Astrocyte of the cerebellum (primary cell): ENCODE results near the gene NOX4.
"Not testable (repeated sequence)": the region's sequence is repeated elsewhere in the genome, so short reads cannot be mapped to it uniquely, and the experiment has no call there.

ENCODE experiments used
- DNase-seq: peaks from one replicate; pipeline ENCODE4 v3.0.0-alpha.2; 2011; ENCODE audit warnings: low read depth
- H3K4me3 ChIP-seq: 2 replicates; pipeline ENCODE4 v1.5.1; 2011; ENCODE audit warnings: mild to moderate bottlenecking, low read depth, low read length, moderate library complexity
- in situ Hi-C: cut with HindIII; loops from 2 replicates; pipeline ENCODE4 v1.10.0; 2017; ENCODE audit warnings: low sequenced_read_pairs
- TF ChIP-seq, protein P1 (sequence below): IDR thresholded peaks from 2 replicates; pipeline ENCODE4 v1.5.1; 2012; ENCODE audit warnings: low read length, low read depth, moderate library complexity, mild to moderate bottlenecking; ENCODE audit errors: missing control alignments

The NOX4 gene

DNA sequence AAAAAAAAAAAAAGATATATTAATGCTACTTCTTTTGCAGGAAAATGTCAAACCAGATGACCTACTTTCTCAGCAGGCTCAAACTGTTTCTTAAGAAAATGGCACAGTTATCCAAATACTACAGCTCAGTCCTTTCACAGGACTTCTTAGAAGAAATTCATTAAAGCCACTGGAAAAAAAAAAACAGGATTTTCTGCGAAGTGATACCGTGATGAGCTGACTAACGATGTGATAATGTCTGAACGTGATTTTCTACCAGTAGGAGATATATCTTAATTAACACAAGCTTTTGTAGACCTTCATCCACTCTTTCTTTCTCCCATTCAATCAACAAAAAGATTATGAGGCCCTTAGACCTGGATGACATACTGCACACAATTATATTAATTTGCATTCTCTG lies 132.4 kb downstream of the NOX4 start:
- DNase-seq, result no peak
- H3K4me3 ChIP-seq, result no peak overlapping the region
- in situ Hi-C loops, result no loop called here
- TF ChIP-seq, protein P1, sequence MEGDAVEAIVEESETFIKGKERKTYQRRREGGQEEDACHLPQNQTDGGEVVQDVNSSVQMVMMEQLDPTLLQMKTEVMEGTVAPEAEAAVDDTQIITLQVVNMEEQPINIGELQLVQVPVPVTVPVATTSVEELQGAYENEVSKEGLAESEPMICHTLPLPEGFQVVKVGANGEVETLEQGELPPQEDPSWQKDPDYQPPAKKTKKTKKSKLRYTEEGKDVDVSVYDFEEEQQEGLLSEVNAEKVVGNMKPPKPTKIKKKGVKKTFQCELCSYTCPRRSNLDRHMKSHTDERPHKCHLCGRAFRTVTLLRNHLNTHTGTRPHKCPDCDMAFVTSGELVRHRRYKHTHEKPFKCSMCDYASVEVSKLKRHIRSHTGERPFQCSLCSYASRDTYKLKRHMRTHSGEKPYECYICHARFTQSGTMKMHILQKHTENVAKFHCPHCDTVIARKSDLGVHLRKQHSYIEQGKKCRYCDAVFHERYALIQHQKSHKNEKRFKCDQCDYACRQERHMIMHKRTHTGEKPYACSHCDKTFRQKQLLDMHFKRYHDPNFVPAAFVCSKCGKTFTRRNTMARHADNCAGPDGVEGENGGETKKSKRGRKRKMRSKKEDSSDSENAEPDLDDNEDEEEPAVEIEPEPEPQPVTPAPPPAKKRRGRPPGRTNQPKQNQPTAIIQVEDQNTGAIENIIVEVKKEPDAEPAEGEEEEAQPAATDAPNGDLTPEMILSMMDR, result no peak

DNA sequence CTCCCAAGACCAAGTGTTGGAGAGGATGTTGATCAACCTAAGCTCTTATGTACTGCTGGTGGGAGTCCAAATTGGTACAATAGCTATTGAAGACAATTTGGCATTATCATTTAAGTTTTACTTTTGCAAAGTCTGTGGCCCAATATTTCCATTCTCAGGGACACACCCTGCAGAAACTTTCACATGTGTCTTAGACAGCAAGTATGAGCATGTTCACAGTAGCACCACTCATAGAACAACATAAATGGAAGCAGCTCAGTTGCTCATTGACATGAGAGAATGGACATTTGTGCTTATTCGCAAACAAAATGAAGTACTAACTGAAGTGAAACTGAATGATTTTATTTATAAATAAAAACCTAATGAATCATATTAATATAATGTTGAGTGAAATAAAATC lies 135.5 kb downstream of the NOX4 start:
- in situ Hi-C loops, result no loop called here
- no peak for DNase-seq
- H3K4me3 ChIP-seq, result no peak overlapping the region
- TF ChIP-seq, protein P1, result no peak

DNA sequence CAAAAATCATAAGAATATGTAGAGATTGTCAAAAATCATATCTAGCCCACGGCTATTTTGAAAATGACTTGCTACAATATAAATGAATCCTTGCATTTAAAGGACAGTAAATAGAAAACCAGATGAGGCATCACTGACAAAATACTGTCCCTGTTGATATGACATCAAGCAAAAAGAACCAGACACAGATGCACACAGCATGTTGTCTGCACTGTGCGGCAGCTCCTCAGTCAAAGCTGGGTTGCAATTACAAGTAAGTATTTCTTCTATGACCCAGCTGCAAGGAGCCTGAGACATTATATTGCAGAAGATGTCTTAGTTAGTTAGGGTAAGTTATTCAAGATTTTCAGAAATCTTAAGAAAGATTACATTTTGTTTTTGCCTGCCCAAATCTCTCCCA lies 136.7 kb downstream of the NOX4 start:
- in situ Hi-C loops, H3K4me3 ChIP-seq, DNase-seq: not testable (repeated sequence)

DNA sequence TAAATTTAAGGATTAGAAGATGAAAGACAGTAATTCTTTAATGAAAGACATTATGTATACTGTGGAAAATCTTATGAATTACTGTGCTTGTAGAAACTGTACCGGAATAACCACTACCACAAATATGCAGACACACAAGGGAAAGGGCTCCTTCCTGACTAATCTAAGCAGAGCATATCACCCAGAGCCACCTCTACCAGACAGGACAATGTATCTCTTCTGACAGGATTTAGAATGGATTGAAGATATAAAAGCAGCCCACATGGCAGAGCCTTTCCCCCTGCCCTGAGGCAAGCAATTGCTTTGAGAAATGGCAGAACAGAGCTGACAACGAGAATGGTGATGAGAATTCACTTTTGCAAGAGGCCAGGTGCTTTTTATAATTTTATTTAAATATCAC lies 144.1 kb downstream of the NOX4 start:
- no peak for DNase-seq
- TF ChIP-seq, protein P1, result no peak
- in situ Hi-C loops, result no loop called here
- H3K4me3 ChIP-seq, result no peak overlapping the region

DNA sequence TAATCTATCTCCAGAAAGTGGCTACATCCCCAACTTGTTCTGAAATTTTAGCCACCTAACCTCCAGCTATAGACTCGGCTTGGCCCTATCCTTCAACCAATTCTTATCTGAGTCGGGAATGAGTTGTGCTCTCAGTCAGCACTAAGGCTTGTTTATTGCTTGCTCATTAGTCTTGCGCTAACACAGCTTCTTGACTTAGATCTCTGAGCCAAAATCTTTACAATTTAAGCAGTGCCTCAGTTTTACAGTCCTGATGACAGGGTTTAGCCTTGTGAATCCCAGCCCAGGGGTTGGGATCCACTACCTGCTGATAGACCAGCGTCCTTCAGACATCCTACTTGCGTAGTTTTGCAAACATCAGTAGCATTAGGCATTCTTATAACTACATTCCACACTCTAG lies 144.6 kb downstream of the NOX4 start:
- in situ Hi-C loops, result no loop called here
- H3K4me3 ChIP-seq, result no peak overlapping the region
- DNase-seq, result no peak
- TF ChIP-seq, protein P1, result no peak

DNA sequence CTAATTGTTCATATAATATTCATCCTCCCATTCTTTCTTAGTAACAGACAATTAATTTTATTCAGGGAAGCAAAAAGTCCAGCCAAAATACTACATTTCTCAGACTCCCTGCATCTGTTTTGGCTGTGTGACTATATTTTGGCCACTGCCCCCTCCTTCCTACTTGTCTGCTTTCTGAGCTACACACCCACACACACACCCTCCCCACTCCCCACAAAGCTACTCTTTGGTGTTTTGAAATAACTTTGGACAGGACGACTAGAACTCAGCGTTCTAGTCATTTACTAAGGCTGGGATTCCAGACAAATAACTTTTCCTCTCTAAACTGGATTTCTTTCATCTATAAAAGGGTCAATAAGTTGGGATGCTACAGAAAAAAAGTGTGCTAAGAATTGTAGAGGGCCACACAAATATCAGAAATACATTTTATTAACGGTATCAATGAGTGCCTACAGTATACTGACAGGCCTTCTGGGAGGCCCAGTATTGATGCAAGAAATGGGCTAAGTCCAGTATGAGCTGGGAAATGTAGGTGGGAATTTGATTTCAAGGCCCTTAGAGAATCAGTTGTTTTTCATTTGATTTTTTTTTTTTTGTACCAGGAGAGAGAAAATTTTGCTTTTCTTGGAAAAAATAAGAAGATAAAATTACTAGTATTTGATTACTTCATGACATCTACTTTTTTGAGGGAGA lies 148.1 kb downstream of the NOX4 start:
- in situ Hi-C loops, H3K4me3 ChIP-seq, DNase-seq: not testable (repeated sequence)

DNA sequence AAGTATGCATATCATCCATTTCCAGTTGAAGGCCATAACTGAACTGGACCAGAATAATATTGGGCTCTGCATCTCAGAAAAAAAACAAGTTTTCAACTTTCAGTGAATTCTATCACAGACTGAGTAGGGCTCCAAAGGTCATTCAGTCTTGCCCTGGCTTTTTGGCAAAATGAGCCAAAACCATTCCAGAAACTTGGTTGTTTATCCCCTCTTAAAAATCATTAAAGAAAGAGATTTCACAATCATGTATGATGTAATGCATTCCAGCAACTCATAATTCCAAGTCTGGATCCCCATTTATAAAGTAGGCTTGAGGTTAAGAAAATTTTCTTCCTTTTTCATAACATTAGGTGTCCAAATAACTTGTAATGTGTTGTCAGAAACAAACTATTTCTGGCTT lies 150.7 kb downstream of the NOX4 start:
- peak; percentile 19 for DNase-seq
- in situ Hi-C loops, H3K4me3 ChIP-seq: not testable (repeated sequence)

DNA sequence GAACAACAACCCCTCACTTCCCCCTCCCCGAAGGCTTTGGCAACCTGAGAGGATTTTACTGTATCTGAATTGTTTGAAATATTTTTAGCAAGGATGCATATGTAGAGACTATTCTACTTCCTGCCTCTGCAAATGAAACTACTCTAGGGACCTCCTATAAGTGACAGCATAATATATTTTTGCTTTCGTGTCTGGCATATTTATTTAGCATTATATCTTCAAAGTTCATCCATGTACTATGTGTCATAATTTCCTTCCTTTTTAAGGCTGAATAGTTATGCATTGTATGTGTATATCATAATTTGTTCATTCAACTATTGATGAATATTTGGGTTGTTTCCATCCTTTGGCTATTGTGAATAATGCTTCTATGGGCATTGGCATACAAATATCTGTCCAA lies 153.1 kb downstream of the NOX4 start:
- DNase-seq, in situ Hi-C loops, H3K4me3 ChIP-seq: not testable (repeated sequence)

DNA sequence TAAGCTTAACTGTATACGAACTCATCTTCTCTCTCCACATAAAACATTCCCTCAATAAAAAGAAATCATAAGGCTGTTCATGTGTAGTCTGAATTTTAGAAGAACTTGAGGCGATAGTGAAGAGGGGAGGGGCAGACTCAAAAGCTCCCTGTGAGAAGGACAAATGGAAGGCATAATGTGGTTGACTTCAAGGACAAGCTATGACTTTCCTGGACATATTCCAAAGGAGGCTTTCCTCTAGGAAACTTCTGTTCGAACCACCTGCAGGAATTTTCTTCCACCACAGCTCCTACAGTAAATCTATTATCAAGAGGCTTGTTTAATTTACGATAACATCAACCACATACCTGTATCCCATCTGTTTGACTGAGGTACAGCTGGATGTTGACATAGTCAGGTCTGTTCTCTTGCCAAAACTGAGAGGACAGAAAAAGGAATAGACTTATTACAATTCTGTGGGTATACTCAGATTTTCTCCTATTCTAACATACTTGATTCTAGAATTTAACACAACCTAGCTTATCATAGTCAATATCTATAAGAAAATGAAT lies 154.0 kb downstream of the NOX4 start:
- H3K4me3 ChIP-seq, DNase-seq, in situ Hi-C loops: not testable (repeated sequence)
